NCI-H2227 (cell line): Measurements from ENCODE around the gene NUDT13.
A peak's percentile ranks its signal among the peaks of the same experiment; 100 is the strongest.
"Not testable (repeated sequence)": the region's sequence is repeated elsewhere in the genome, so short reads cannot be mapped to it uniquely, and the experiment has no call there.

Experiments used
- DNase-seq: peaks from one replicate; lab custom pipeline; 2025; ENCODE audit not compliant: unreplicated experiment; lab: John Stamatoyannopoulos, UW

NUDT13 gene

GRCh38 chr10:73097305-73097670 is 13.0 kb upstream of the NUDT13 start:
- no peak for DNase-seq

- no peak for DNase-seq
Observed at GRCh38 chr10:73099141-73099540, 11.1 kb upstream of the NUDT13 start.

GRCh38 chr10:73106301-73106700 is 4.0 kb upstream of the NUDT13 start:
- no peak for DNase-seq

- DNase-seq, result not testable (repeated sequence)
Observed at GRCh38 chr10:73109248-73109652, 1.0 kb upstream of the NUDT13 start.

GRCh38 chr10:73112032-73112431 is 1.8 kb downstream of the NUDT13 start:
- DNase-seq, result not testable (repeated sequence)

GRCh38 chr10:73113551-73113950 is 3.3 kb downstream of the NUDT13 start:
- no peak for DNase-seq

GRCh38 chr10:73116017-73116416 is 5.8 kb downstream of the NUDT13 start:
- no peak for DNase-seq

GRCh38 chr10:73117976-73118743 is 7.9 kb downstream of the NUDT13 start:
- DNase-seq, result no peak

- DNase-seq, result no peak
Observed at GRCh38 chr10:73119457-73119856, 9.2 kb downstream of the NUDT13 start.

- DNase-seq, result no peak
Observed at GRCh38 chr10:73119952-73120351, 9.7 kb downstream of the NUDT13 start.

GRCh38 chr10:73126343-73126742 is 16.1 kb downstream of the NUDT13 start:
- DNase-seq, result no peak

- no peak for DNase-seq
Observed at GRCh38 chr10:73131301-73131700, 21.0 kb downstream of the NUDT13 start.

GRCh38 chr10:73131913-73132686 is 21.8 kb downstream of the NUDT13 start:
- DNase-seq, result no peak

GRCh38 chr10:73134727-73135126 is 24.5 kb downstream of the NUDT13 start:
- no peak for DNase-seq

- DNase-seq, result no peak
Observed at GRCh38 chr10:73136627-73137026, 26.4 kb downstream of the NUDT13 start.

- DNase-seq, result no peak
Observed at GRCh38 chr10:73139251-73139650, 29.0 kb downstream of the NUDT13 start.

- no peak for DNase-seq
Observed at GRCh38 chr10:73141603-73142002, 31.3 kb downstream of the NUDT13 start.

GRCh38 chr10:73150633-73151413 is 40.6 kb downstream of the NUDT13 start:
- not testable (repeated sequence) for DNase-seq

GRCh38 chr10:73152009-73152408 is 41.8 kb downstream of the NUDT13 start:
- DNase-seq, result no peak

GRCh38 chr10:73156054-73156453 is 45.8 kb downstream of the NUDT13 start:
- DNase-seq, result no peak

GRCh38 chr10:73159038-73159648 is 48.9 kb downstream of the NUDT13 start:
- peak; percentile 35 for DNase-seq
